AG10803 (cell line): ENCODE results near the gene NF2.

Experiments
- DNase-seq: peaks from one replicate; pipeline ENCODE4 v3.0.0; 2010; ENCODE audit warnings: low read depth
- H3K4me3 ChIP-seq: 2 replicates; pipeline ENCODE4 v1.5.1; 2011; ENCODE audit warnings: mild to moderate bottlenecking, low read length, control low read depth
- CTCF ChIP-seq: conservative IDR thresholded peaks from 2 replicates; pipeline ENCODE4 v1.5.1; 2011; ENCODE audit warnings: mild to moderate bottlenecking, low read length, control low read depth, inconsistent platforms

NF2 gene

DNA sequence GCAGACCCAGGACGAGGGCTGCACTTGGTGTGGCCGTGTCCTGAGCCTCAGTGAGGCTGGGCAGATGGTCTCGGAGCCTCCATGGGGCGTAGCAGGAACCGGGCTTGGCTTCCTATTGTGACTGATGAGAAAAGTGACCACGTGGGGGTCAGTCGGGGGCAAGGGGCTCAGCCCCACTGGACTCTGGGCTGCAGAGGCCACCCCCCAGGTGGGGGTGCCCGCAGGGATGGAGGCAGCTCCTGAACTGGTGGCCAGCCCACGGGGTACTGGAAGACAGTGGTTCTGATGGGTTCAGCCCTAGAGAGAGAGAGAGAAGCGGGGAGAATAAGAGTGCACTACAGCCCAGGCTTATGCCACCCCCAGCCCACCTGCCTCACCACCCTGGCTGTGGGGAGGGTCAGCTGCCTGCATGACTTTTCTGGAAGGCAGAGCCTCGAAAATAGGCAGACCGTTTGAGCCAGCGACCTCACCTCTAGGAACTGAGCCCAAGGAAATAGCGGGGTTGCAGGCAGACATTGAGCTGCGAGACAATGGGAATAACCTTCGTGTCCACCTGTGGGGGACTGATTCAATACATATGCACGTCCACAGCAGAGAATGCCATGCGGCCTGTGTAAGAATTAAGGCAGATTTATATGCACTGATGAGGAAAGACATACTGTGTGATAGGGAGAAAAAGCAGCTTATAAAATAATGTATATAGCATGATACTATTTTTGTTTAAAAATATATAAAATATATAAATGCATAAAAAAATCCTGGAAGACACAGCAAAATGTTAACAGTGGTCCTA lies 127.8 kb downstream of the NF2 start:
- DNase-seq: no peak
- no peak for TF ChIP-seq CTCF

DNA sequence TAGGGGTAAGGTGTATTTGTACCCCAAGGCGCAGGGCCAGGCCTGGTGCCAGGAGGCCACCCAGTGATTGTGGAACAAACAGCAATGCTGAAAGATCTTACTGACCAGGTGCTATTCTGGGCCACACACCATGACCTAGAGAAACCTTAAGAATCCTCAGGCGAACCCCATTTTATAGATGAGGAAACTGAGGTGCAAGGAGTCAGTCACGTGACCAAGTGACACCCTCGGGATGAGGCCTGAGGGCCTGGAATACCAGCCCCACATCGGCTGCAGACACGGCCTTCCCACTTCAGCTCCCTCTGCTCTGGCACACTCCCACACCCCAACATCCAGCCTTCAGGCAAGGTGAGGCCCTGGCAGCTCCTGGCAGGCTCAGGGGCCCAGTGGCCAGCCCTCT lies 129.4 kb downstream of the NF2 start:
- TF ChIP-seq CTCF: no peak

More for the DNA sequence above, 127.8 kb downstream of the NF2 start:
- H3K4me3 ChIP-seq: no peak overlapping the region

DNA sequence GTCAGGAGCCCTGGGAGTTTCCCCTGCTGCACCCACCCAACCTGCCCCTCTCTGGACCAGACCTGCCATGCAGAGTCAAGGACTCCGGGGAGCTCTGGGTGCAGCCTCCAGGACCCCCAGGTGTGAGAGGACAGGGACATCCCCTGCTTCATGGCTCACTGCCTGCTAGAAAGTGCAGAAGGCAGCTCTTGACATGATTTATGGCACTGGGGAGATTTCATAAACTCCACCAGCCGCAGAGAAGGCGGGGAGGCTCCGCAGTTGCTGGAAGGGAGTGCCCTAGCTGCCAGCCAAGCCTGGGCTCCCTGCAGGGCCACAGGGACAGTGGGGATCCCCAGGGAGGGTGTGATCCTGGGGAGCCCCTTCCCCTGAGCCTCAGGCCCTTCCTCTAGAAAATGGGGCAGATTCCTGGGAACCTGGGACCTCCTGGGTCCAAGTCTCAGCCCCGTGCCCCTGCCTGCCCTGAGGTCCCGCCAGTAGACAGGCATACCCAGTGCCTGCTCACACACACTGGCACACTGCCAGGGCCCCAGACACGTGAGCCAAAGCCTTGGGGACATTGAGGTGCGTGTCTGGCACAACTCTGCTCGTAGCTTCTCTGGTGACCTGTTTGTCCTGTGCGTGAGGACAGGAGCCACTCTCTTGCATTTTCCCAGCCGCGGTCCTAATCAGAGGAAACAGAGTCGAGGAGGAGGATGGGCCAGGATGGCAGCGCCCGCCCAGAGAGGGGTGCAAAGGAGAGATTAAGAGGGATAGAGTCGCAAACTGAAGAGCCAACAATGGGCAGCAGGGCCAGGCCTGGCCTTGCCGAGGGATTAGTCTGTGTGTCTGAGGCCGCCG lies 130.1 kb downstream of the NF2 start:
- H3K4me3 ChIP-seq: no peak overlapping the region
- DNase-seq: no peak
- no peak for TF ChIP-seq CTCF

More for the DNA sequence above, 129.4 kb downstream of the NF2 start:
- H3K4me3 ChIP-seq: no peak overlapping the region
- DNase-seq: no peak

GRCh38 chr22:29734406-29734805 lies 131.0 kb downstream of the NF2 start:
- H3K4me3 ChIP-seq: no peak overlapping the region
- TF ChIP-seq CTCF: no peak
- no peak for DNase-seq

GRCh38 chr22:29734838-29735237 lies 131.4 kb downstream of the NF2 start:
- H3K4me3 ChIP-seq: no peak overlapping the region
- TF ChIP-seq CTCF: no peak
- no peak for DNase-seq

DNA sequence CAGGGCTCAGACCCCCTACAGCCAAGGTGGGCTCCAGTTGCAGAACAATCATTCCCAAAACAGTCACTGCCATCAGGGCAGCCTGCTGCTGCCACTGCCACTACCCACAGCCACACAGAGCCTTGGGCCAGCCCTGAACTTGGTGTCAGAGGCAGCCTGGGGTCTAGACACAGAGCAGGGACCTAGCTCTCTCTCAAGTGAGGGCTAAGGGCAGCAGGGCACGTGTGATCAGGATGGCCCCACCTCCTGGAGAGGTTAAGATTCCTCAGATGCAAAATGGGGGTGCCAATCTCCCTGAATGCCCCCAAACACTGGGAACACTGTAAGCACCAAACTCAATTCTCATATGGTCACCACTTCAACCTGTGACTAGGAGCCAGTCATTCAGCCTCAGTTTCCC lies 132.0 kb downstream of the NF2 start:
- TF ChIP-seq CTCF: no peak
- DNase-seq: no peak
- no peak overlapping the region for H3K4me3 ChIP-seq
